NCI-H345 (cell line): Measurements from ENCODE around the gene IPPK.

Experiments used
- DNase-seq: peaks from one replicate; lab custom pipeline; 2025; lab: John Stamatoyannopoulos, UW

The IPPK gene, protein sequence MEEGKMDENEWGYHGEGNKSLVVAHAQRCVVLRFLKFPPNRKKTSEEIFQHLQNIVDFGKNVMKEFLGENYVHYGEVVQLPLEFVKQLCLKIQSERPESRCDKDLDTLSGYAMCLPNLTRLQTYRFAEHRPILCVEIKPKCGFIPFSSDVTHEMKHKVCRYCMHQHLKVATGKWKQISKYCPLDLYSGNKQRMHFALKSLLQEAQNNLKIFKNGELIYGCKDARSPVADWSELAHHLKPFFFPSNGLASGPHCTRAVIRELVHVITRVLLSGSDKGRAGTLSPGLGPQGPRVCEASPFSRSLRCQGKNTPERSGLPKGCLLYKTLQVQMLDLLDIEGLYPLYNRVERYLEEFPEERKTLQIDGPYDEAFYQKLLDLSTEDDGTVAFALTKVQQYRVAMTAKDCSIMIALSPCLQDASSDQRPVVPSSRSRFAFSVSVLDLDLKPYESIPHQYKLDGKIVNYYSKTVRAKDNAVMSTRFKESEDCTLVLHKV

GRCh38 chr9:92669890-92670708, at the start of gene IPPK:
Gene IPPK, minus strand, starts transcription at chr9:92670131. Its CDS starts 143 bp downstream, at chr9:92669988.
- DNase-seq, result peak; percentile 96

DNA sequence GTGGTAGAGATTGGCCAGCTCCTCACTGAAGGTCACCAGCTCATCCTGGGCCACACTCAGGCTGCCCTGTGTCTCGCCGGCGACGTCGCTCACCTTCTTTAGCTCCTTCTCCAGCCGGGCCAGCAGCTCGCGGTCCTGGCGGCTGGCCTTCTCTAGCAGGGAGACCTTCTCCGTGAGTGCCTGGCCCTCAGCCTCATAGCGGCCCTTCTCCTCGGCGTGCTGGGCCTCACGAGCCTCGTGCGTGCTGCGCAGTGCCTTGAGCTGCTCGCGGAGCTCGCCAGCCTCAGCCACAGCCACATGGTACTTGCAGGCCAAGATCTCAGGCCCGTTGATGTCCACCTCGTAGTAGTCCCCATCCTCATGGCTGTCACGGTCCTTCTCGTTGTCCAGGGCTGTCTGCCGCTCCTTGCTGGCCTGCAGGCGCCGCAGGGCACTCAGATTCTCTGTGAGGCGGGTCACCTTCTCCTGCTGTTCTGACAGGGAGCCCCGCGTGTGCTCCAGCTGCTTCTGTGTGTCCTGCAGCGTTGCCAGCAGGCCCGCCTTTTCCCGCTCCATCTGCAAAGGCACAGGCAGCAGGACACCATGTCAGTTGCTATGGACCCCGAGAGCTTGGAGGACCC, 49.2 kb upstream of the IPPK start:
- DNase-seq, result no peak

- DNase-seq, result peak; percentile 56
Observed at GRCh38 chr9:92718086-92719001, 48.4 kb upstream of the IPPK start.

GRCh38 chr9:92717201-92718085, 47.5 kb upstream of the IPPK start:
- DNase-seq, result no peak

DNA sequence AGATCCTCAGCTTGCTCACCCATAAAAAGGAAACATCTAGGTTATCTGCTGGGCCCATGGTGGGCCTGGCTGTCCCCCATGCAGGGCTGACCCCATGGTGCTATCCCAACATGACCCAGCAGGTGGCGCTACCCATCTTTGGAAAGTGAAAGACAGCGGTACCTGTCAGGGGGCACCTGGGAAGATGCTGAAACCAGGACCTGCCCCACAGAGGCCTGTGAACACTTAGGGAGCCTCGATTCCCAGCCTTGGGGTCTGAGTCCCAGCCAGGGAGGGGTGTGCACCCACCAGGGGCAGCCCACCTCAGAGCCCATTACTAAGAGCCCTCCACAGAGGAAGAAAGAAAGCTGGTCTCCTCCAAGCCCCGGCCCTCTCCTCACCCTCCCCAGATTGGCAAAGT, 46.6 kb upstream of the IPPK start:
- peak; percentile 44 for DNase-seq

DNA sequence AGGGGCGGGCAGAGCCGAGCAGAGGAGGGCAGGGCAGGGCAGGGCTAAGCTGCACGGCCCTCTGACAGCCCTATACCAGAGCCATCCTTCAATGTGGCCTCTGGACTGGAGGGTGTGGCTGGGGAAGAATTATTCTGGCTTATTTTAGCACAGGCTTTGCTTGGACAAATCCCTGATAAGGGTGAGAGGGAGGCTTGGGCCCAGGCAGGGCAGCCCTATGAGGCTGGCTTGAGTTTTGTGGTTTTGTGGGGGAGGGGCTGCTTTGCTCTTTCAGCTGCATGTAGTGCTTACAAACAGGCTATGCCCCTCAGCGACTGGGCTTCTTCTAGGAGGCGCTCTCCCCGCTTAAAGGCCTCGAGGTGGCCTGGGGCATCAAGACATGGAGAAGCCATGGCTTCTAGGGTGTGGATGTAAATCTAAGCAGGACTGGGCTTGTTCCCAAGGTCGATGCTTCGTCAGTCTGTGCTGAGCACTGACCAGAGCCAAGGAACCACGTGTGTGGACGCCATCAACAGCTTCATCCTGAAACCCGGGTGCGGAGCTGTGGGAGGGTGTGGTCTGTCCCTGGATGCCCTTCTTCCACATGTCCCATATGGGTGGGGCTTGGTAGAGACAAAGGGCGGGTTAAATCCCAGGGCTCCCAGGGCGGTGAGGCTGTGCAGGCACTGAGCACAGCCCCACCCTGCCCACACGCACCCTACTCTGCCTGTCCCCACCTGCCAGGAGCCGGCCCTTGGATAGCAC, 45.7 kb upstream of the IPPK start:
- no peak for DNase-seq

DNA sequence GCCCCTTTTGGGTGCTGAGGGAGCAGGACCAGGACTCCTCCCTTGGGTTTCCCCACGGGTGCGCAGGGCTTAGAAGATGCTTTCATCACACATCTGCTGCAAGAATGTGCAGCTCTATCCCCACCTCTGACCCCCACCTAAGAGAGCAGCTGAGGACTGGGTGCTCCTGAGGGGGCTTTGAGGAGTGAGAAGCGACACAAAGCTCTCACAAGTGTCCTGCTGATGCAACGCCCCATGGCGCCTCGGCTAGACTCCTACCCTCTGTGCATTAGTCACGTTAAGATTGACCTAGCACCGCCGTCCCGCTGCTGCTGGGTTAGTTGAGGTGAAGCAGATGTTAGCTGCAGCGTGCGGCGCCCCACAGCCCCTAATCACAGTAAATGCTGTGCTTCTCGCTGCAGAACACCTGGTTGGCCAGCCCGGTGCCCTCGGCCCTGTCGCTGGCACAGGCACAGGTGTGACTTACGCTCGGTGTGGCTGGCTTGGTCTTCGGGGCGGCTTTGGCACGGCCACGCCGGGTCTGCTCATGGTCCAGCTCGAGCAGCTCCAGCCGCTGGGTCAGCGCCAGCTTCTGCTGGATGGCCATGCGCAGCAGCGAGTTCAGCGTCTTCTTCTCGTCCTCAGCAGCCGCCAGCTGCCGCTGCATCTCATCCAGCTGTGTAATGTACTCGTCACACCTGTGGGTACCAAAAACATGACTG, 45.0 kb upstream of the IPPK start:
- no peak for DNase-seq

GRCh38 chr9:92714016-92714415, 44.1 kb upstream of the IPPK start:
- DNase-seq, result no peak

- no peak for DNase-seq
Observed at GRCh38 chr9:92713528-92713927, 43.6 kb upstream of the IPPK start.

DNA sequence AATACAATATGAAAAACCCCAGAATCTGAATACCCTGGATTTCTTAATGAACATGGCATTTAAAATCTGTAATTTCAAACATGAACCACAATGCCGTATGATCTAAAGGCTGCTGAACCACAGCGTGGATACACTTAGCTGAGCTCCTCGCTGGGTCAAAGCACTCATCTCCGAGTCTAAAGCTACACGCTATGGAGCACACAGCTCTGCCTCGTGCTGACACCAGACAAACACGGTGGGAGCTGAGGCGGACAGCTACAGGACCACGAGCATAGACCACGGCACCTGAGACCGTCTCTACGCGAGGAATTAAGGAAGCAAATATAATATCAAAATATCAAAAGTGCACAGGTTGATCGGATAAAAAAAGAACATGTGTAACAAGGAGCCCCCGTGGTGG, 42.8 kb upstream of the IPPK start:
- no peak for DNase-seq

- DNase-seq, result no peak
Observed at GRCh38 chr9:92711844-92712243, 41.9 kb upstream of the IPPK start.

- DNase-seq, result no peak
Observed at GRCh38 chr9:92711146-92711545, 41.2 kb upstream of the IPPK start.

GRCh38 chr9:92710368-92710767, 40.4 kb upstream of the IPPK start:
- no peak for DNase-seq

GRCh38 chr9:92709954-92710353, 40.0 kb upstream of the IPPK start:
- no peak for DNase-seq

GRCh38 chr9:92709240-92709639, 39.3 kb upstream of the IPPK start:
- no peak for DNase-seq

GRCh38 chr9:92707530-92707929, 37.6 kb upstream of the IPPK start:
- DNase-seq, result no peak

DNA sequence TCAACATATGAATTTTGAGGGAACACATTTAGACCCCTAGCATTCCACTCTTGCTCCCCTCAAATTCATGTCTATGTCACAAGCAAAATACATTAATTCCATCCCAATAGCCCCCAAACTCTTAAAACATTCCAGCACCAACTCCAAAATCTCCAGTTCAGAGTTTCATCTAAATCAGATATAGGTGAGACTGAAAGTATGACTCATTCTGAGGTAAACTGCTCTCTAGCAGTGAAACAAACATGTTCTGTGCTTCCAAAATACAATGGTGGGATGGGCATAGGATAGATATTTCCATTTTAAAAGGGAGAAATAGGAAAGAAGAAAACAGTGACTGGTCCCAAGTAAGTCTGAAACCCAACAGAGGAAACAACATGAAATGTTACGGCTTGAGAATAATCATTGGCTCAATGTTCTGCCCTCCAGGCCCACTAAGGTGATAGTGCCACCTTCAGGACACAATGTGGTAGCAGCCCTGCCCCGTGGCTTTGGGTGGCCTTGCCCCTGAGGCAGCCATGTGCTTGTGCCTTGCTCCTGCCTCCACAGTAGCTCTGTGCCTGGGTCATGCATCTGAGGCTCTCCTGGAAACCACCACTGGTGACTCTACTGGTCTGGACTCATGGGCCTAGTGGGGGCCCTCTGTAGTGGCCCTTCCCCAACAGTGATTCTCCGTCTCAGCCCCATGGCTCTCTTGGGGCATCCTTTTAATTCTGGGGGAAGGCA, 36.4 kb upstream of the IPPK start:
- DNase-seq, result no peak

DNA sequence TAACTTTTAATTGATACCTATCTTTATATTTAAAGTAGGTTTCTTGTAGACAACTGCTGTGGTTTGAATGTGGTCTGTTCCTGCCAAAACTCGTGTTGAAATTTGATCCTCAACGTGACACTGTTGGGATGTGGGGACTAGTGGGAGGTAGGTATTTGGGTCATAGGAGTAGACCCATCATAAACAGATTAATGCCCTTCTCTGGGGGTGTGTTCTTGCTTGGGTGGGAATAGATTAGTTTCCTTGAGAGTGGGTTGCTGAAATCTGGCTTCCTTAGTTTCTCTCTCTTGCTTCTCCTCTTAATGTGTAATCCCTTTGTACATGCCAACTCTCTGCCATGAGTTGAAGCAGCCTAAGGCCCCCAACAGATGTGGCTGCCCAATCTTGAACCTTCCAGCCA, 34.6 kb upstream of the IPPK start:
- no peak for DNase-seq

DNA sequence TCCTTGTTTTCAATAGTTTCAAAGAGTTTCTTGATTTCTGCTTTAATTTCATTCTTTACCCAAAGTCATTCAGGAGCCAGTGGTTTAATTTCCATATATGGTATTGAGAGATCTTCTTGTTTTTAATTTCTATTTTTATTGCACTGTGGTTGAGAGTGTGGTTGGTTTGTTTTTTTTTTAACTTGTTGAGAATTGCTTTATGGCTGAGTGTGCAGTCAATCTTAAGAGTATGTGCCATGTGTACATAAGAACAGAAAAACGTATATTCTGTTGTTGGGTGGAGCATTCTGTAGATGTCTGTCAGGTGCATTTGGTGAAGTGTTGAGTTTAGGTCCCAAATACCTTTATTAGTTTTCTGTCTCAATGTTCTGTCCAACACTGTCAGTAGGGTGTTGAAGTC, 26.7 kb upstream of the IPPK start:
- DNase-seq, result no peak
